ENCODE measurements around the gene CD300LG. TPM values are rescaled to one million over a fixed set of nuclear protein-coding genes. Genes with fewer than 3 reads are reported as not detected.
"Not testable (repeated sequence)": the region's sequence is repeated elsewhere in the genome, so short reads cannot be mapped to it uniquely, and the experiment has no call there.

The CD300LG gene
- total and polyA plus RNA-seq, 2 experiments from 2014 or later = not detected

- no peaks in the 10 kb centered on the region for H3K9me3 ChIP-seq (ENCODE audit: low read depth)
- no peaks in the 10 kb centered on the region for H3K27me3 ChIP-seq
- H3K36me3 ChIP-seq = no peaks in the 10 kb centered on the region
- no peak overlapping the region for H3K4me3 ChIP-seq
- DNase-seq (ENCODE audit: low read depth in 1 of 2, low spot score in 1 of 2) = no peak
- H3K4me1 ChIP-seq (ENCODE audit: low read depth) = no peaks in the 10 kb centered on the region
- no peak for TF ChIP-seq CTCF (IDR thresholded peaks at IDR 0.05; ENCODE audit: low read depth, low read length)
- H3K27ac ChIP-seq = no peak overlapping the region
These were observed 45.1 kb downstream of the CD300LG start for GRCh38 chr17:43891851-43892646.

GRCh38 chr17:43892647-43892952 lies 45.6 kb downstream of the CD300LG start:
- H3K27me3 ChIP-seq = no peaks in the 10 kb centered on the region
- no peak for TF ChIP-seq CTCF (IDR thresholded peaks at IDR 0.05; ENCODE audit: low read depth, low read length)
- no peak overlapping the region for H3K4me3 ChIP-seq
- H3K36me3 ChIP-seq = no peaks in the 10 kb centered on the region
- H3K4me1 ChIP-seq (ENCODE audit: low read depth) = no peaks in the 10 kb centered on the region
- no peaks in the 10 kb centered on the region for H3K9me3 ChIP-seq (ENCODE audit: low read depth)
- DNase-seq (ENCODE audit: low read depth in 1 of 2, low spot score in 1 of 2) = no peak
- no peak overlapping the region for H3K27ac ChIP-seq

- not testable (repeated sequence) for H3K4me3 ChIP-seq; H3K27ac ChIP-seq; H3K36me3 ChIP-seq; H3K4me1 ChIP-seq (ENCODE audit: low read depth); DNase-seq (ENCODE audit: low read depth in 1 of 2, low spot score in 1 of 2); H3K27me3 ChIP-seq; H3K9me3 ChIP-seq (ENCODE audit: low read depth)
These were observed 47.5 kb downstream of the CD300LG start for GRCh38 chr17:43894494-43894893.

GRCh38 chr17:43897831-43898230 lies 50.9 kb downstream of the CD300LG start:
- Histone ChIP-seq H3K27me3 (no peaks in the 10 kb centered on the region), H3K36me3 (no peaks in the 10 kb centered on the region), H3K4me3 (no peak overlapping the region), H3K9me3 (ENCODE audit: low read depth) (no peaks in the 10 kb centered on the region), H3K4me1 (ENCODE audit: low read depth) (no peaks in the 10 kb centered on the region), H3K27ac (no peak overlapping the region)
- TF ChIP-seq CTCF (IDR thresholded peaks at IDR 0.05; ENCODE audit: low read depth, low read length) = no peak
- no peak for DNase-seq (ENCODE audit: low read depth in 1 of 2, low spot score in 1 of 2)

GRCh38 chr17:43898446-43898845 lies 51.5 kb downstream of the CD300LG start:
- no peak for TF ChIP-seq CTCF (IDR thresholded peaks at IDR 0.05; ENCODE audit: low read depth, low read length)
- no peaks in the 10 kb centered on the region for H3K36me3 ChIP-seq
- H3K4me3 ChIP-seq = no peak overlapping the region
- DNase-seq (ENCODE audit: low read depth in 1 of 2, low spot score in 1 of 2) = no peak
- no peaks in the 10 kb centered on the region for H3K27me3 ChIP-seq
- no peaks in the 10 kb centered on the region for H3K4me1 ChIP-seq (ENCODE audit: low read depth)
- no peak overlapping the region for H3K27ac ChIP-seq
- H3K9me3 ChIP-seq (ENCODE audit: low read depth) = no peaks in the 10 kb centered on the region

- peak; percentile 81 to 95 for DNase-seq (ENCODE audit: low read depth in 1 of 2, low spot score in 1 of 2)
- no peaks in the 10 kb centered on the region for H3K27me3 ChIP-seq
- no peaks in the 10 kb centered on the region for H3K4me1 ChIP-seq (ENCODE audit: low read depth)
- peak overlapping the region; percentile 47 for H3K4me3 ChIP-seq
- H3K36me3 ChIP-seq = no peaks in the 10 kb centered on the region
- TF ChIP-seq CTCF (IDR thresholded peaks at IDR 0.05; ENCODE audit: low read depth, low read length) = no peak
- no peaks in the 10 kb centered on the region for H3K9me3 ChIP-seq (ENCODE audit: low read depth)
- no peak overlapping the region for H3K27ac ChIP-seq
These were observed 53.3 kb downstream of the CD300LG start for GRCh38 chr17:43900183-43900857.
